ENCODE results near the gene TOMM7.
A peak's percentile ranks its signal among the peaks of the same experiment; 100 is the strongest.
"Not testable (repeated sequence)": the region's sequence is repeated elsewhere in the genome, so short reads cannot be mapped to it uniquely, and the experiment has no call there.

The TOMM7 gene

GRCh38 chr7:22814261-22815208 lies 8.1 kb downstream of the TOMM7 start:
- DNase-seq, result no peak

GRCh38 chr7:22812353-22812752 lies 10.3 kb downstream of the TOMM7 start:
- DNase-seq, result no peak

GRCh38 chr7:22811746-22812280 lies 10.8 kb downstream of the TOMM7 start:
- no peak for DNase-seq

GRCh38 chr7:22810843-22811242 lies 11.8 kb downstream of the TOMM7 start:
- no peak for DNase-seq

GRCh38 chr7:22809902-22810642 lies 12.6 kb downstream of the TOMM7 start:
- no peak for DNase-seq

- no peak for DNase-seq
Observed at GRCh38 chr7:22808140-22808539, 14.5 kb downstream of the TOMM7 start.

GRCh38 chr7:22806752-22807151 lies 15.9 kb downstream of the TOMM7 start:
- no peak for DNase-seq

GRCh38 chr7:22805227-22805626 lies 17.4 kb downstream of the TOMM7 start:
- no peak for DNase-seq

GRCh38 chr7:22802831-22803230 lies 19.8 kb downstream of the TOMM7 start:
- DNase-seq, result not testable (repeated sequence)

GRCh38 chr7:22802426-22802825 lies 20.2 kb downstream of the TOMM7 start:
- no peak for DNase-seq

- DNase-seq, result no peak
Observed at GRCh38 chr7:22801912-22802311, 20.7 kb downstream of the TOMM7 start.

- DNase-seq, result no peak
Observed at GRCh38 chr7:22799633-22800032, 23.0 kb downstream of the TOMM7 start.

- DNase-seq, result no peak
Observed at GRCh38 chr7:22793593-22794462, 28.8 kb downstream of the TOMM7 start.

GRCh38 chr7:22791204-22792158 lies 31.2 kb downstream of the TOMM7 start:
- no peak for DNase-seq

- DNase-seq, result not testable (repeated sequence)
Observed at GRCh38 chr7:22790640-22791039, 32.0 kb downstream of the TOMM7 start.

- DNase-seq, result no peak
Observed at GRCh38 chr7:22787951-22788350, 34.7 kb downstream of the TOMM7 start.

- DNase-seq, result no peak
Observed at GRCh38 chr7:22786290-22786932, 36.2 kb downstream of the TOMM7 start.

- no peak for DNase-seq
Observed at GRCh38 chr7:22784346-22784745, 38.3 kb downstream of the TOMM7 start.

GRCh38 chr7:22783421-22783820 lies 39.2 kb downstream of the TOMM7 start:
- no peak for DNase-seq

GRCh38 chr7:22782616-22783232 lies 39.9 kb downstream of the TOMM7 start:
- DNase-seq, result peak; percentile 87

All from stimulated activated CD4-positive, alpha-beta T cell treated with anti-CD3 and anti-CD28 coated beads, Interleukin-15, amount 100 ng/mL, for 24 hours (primary cell).